ENCODE data around the gene C5orf52.
"Not testable (repeated sequence)": the region's sequence is repeated elsewhere in the genome, so short reads cannot be mapped to it uniquely, and the experiment has no call there.

The C5orf52 gene

DNA sequence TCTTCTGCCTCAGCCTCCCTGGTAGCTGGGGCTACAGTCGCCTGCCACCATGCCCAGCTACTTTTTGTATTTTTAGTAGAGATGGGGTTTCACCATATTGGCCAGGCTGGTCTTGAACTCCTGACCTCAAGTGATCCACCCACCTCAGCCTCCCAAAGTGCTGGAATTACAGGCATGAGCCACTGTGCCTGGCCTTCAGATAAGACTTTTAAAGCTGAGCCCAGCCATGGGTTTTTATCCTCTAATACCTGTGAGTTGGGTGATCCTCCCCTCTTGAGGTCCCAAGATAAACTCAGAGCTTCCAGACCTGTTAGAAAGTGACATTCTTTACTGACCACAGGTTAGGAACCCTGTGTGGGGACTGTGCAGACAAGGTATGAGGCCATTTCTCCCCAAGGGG is 56.5 kb downstream of the C5orf52 start:
- DNase-seq, result not testable (repeated sequence)

All from hematopoietic multipotent progenitor cell treated with erythropoietin and hydrocortisone succinate and interleukin-3 and kit ligand, for 8 days (in vitro differentiated cells).